Measurements from ENCODE around the gene PDGFD. TPM values are rescaled to one million over a fixed set of nuclear protein-coding genes. Genes with fewer than 3 reads are reported as not detected.

PDGFD gene
- polyA plus RNA-seq, 3 donors = 22.6 to 24.4 (median 22.6) TPM

DNA sequence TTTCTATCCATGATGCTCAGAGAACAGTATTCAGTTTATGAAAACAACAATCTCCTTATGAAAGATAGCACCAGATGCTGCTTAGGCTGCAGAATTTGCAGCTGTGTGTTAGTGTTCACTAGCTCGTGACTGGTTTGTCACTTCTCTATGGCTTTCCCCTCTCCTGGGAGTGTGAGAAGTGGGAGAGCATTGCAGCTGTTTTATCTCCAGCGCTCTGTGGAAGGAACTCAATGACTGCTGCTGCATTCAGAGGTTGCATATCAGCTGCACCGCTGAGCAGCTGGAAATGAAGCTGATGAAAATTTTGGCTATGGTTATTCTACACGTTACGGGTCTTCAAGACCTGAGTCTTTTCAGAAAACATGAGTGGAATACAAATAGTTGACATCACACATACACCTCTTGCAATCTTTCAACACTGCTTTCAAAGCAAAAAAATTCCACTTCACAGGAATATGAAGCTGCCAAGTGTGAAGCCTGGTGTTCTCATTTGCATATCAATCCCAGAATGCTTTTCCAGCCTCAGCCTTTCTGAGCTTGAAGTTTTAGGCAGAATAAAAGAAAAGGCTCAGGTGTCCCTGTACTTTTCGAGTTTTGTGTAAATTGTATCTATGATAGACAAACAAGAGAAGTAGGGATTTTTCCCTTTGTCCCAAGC lies 276.8 kb downstream of the PDGFD start:
- DNase-seq (ENCODE audit: extremely low read depth in 1 of 11, low read depth in 9 of 11, low spot score in 4 of 11) = peak in 2 of 11 donors; percentile 10 to 25

DNA sequence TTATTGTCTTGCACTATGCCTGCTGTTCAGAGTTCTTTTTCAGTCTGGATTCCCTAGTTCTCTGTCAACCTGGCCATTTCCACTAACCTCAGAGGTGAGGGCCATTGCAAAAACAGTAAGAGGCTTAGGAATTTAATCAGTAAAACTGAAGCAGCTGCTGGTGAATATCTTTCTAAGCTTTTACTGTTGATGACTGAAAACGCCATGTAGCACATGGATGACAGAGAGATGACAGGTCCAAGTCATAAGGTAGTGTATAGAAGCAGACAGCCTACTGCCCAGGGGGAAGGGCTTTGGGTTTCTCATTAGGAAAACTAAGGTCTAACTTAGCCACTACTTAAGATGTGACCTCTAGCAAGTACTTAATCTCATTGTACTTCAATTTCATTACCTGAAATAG lies 280.1 kb downstream of the PDGFD start:
- no peak for DNase-seq (ENCODE audit: extremely low read depth in 1 of 11, low read depth in 9 of 11, low spot score in 4 of 11)

- no peak for DNase-seq (ENCODE audit: extremely low read depth in 1 of 11, low read depth in 9 of 11, low spot score in 4 of 11)
Measured at GRCh38 chr11:103883291-103883690, 280.7 kb downstream of the PDGFD start.

GRCh38 chr11:103881584-103881983 lies 282.4 kb downstream of the PDGFD start:
- no peak for DNase-seq (ENCODE audit: extremely low read depth in 1 of 11, low read depth in 9 of 11, low spot score in 4 of 11)

- no peak for DNase-seq (ENCODE audit: extremely low read depth in 1 of 11, low read depth in 9 of 11, low spot score in 4 of 11)
Measured at GRCh38 chr11:103880968-103881367, 283.0 kb downstream of the PDGFD start.

DNA sequence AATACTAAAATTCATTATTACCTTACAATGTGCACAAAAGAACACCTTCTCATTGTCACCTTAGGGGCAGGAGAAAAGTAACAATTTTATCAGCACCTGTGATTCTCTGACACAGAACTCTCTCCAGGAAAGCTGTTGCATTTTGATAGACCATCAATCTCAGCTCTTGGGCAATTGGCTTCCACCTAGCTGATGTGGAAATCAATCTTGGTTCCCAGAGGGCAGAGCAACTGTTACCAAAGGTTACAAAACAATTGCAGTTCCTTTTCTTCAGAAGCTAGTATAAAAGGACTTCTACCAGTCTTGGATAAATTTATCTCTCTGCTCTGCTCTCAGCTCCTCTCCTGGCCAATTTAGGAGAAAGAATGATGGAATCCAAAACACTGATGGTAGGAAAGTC lies 285.3 kb downstream of the PDGFD start:
- DNase-seq (ENCODE audit: extremely low read depth in 1 of 11, low read depth in 9 of 11, low spot score in 4 of 11) = no peak

DNA sequence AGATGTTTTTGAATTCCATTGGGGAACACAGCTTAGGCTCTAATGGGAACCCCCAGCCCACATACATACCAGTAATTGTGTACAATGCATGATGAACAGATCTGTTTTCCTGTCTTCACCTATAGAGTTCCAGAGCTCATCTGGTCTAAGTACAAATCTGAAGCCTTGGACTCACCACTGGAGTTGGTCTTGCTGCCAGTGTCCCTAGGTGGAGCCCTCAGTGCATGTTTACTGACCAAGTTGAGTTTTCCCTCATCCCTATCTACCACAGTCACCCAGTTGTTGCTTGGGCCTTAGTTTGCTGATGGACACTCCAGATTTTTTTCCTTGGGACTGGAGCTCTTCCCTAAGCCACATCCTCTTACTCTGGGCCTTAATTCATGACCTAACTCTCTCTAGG lies 286.7 kb downstream of the PDGFD start:
- no peak for DNase-seq (ENCODE audit: extremely low read depth in 1 of 11, low read depth in 9 of 11, low spot score in 4 of 11)

- no peak for DNase-seq (ENCODE audit: extremely low read depth in 1 of 11, low read depth in 9 of 11, low spot score in 4 of 11)
Measured at GRCh38 chr11:103875855-103876510, 288.0 kb downstream of the PDGFD start.

- no peak for DNase-seq (ENCODE audit: extremely low read depth in 1 of 11, low read depth in 9 of 11, low spot score in 4 of 11)
Measured at GRCh38 chr11:103872748-103873147, 291.2 kb downstream of the PDGFD start.

- DNase-seq (ENCODE audit: extremely low read depth in 1 of 11, low read depth in 9 of 11, low spot score in 4 of 11) = no peak
Measured at GRCh38 chr11:103871923-103872551, 291.9 kb downstream of the PDGFD start.

DNA sequence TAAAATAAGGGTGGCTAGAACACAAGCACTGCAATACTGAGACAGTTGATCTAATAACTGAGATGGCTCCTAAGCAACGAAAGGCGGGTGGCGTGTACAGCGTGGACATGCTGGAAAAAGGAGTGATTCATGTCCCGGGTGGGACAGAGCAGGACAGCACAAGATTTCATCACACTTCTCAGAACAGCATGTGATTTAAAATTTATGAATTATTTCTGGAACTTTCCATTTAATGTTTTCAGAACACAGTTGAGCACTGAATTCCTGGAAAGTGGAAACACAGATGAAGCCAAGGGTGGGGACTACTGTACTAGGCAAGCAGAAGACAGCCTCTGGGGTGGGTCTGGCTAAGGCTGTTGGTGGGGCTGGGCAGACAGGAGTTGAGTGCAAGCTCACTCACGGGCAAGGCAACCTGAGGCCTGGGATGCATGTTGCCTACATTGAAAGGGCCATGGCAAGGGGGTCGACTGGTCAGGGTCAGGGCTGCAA lies 293.1 kb downstream of the PDGFD start:
- DNase-seq (ENCODE audit: extremely low read depth in 1 of 11, low read depth in 9 of 11, low spot score in 4 of 11) = no peak

DNA sequence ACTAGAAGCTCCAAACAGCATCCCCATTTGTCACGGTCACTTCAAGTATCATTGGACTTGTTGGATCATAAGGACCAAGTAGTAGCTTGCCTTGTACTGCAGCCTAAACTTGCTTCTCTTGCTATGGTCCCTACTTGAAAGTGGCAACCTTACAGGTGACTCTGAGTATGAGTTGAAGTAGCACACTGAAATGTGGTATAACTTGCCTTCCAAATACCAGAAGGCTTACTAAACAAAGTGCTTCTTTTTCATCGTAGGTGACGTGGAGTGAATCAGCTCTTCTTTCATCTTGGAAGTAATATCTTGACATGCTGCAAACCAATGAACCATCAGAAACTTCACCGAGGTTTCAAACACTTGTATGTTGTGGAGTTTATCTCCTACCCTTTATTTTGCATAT lies 296.5 kb downstream of the PDGFD start:
- DNase-seq (ENCODE audit: extremely low read depth in 1 of 11, low read depth in 9 of 11, low spot score in 4 of 11) = no peak

DNA sequence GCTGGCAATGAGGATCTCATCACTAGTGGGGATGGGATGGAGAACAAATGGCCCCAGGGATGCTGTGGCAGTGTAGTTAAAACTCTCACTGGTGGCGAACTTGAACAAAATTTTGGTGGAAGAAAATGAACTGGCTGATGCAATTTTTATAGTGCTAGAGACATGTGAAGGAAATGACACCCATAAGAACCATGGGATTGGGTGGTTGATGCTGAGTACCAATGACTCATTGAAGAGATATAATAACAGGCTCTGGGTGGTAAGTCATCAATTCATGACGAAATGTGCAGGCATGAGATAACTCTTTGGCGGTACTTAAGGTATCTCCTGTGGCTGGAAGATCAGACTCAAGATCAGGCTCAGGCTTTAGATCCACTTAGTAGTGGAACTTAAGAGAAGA lies 300.4 kb downstream of the PDGFD start:
- no peak for DNase-seq (ENCODE audit: extremely low read depth in 1 of 11, low read depth in 9 of 11, low spot score in 4 of 11)

DNA sequence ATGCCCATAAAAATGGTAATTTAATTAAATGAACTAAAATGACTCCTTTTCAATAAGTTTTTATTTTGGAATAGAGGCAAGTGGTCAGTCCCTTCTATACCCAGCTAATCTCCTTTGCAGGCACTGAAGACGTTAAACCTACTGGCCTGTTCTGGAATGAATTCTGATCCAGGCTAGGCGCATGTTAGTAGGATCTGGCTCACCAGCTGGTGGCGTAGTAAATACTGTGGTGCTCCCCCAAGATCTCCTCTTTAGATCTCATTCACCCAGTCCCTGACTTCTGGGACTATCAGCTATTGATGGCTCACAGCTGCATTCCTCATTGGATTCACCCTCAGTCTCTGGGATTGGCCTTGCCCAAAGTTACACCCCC lies 301.2 kb downstream of the PDGFD start:
- DNase-seq (ENCODE audit: extremely low read depth in 1 of 11, low read depth in 9 of 11, low spot score in 4 of 11) = no peak

DNA sequence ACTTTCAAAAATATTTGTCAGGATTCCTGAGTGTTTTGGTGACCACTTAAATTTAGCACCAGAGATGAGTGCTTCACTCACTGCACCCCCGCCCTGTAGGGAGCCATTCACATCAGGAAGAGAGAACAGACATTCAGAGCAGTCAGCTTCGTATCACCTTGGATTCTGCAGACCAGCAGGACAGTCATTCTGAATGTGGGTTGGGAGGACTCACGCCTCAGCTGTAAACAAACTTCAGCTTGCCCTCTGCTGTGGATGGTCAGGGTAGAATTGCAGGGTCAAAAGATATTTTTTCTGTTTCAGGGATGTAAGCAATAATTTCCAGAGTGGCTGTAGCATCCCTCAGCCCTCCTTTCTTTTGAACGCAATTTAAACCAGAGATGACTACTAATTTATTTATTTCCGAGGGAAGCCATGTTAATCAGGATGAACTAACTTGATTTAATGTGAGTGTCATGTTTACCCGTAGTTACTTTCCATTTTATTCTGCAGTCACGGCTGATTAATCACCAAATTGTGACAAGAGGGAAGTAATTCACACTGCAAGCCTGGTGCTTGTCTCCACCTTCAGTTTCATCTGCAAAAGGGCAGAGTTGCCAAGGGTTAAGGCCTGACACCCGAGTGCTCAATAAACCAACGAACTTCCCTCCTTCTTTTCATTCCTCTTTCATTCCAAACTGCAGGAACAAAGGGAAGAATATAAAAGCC lies 301.7 kb downstream of the PDGFD start:
- DNase-seq (ENCODE audit: extremely low read depth in 1 of 11, low read depth in 9 of 11, low spot score in 4 of 11) = peak in 4 of 11 donors; percentile 11 to 29 (median 23)

Other genes with a start within 250 kb of the PDGFD start
- not detected for gene DDI1, start 127.5 kb downstream of the PDGFD start, polyA plus RNA-seq (ENCODE audit: insufficient read length in 3 of 3)

Data from renal cortex interstitium (tissue), 11 donors.